Fibroblast of lung (primary cell): ENCODE data around the gene SYMPK.

Experiments
- EZH2 ChIP-seq: IDR thresholded peaks from 2 replicates; pipeline ENCODE4 v1.5.1; 2012; ENCODE audit warnings: low read length, control low read depth, mild to moderate bottlenecking; ENCODE audit errors: missing control alignments
- TF ChIP-seq, protein P1 (sequence below), 2 donors: IDR thresholded peaks in 1 of 2; conservative IDR thresholded peaks in 1 of 2; 1 replicate in 1 of 2; 2 replicates in 1 of 2; pipeline ENCODE4 v1.5.1; 2011 to 2012; ENCODE audit warnings: low read length in 2 of 2, control low read depth in 1 of 2, inconsistent platforms in 1 of 2, low read depth in 1 of 2, mild to moderate bottlenecking in 1 of 2

DNA sequence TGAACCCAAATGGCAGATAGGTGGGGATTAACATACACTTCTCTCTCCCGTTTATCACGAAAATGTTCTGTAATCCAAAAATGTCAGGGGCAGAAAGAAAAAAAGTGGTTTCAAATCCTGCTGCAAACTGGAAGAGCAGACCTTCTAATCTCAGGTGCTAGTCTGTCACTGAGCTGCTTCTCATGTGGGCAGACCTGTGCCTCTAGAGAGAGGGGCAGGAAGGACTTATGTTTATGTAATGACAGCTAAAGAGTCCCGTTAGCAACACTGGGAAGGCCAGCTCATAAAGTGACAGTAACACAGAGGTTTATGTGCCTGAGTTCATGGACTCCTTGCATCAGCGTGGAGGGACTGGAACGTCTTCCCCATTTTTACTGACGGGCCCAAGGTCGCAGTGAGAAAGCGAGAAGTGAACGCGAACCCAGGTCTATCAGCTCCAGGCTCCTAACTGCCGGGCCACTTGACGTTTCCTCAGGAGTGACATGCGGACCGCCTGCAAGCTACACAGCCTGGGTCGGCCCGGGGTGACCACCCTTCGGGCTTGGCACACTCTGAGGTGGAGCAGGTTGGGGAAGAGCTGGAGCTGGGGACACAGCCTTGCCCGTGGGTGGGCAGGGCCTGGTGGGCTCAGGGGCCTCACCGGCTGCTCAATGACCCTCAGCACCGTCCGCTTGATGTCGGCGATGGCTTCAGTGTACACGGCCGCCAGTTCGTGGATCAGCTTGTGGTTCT lies 38.2 kb downstream of the SYMPK start:
- TF ChIP-seq, protein P1, sequence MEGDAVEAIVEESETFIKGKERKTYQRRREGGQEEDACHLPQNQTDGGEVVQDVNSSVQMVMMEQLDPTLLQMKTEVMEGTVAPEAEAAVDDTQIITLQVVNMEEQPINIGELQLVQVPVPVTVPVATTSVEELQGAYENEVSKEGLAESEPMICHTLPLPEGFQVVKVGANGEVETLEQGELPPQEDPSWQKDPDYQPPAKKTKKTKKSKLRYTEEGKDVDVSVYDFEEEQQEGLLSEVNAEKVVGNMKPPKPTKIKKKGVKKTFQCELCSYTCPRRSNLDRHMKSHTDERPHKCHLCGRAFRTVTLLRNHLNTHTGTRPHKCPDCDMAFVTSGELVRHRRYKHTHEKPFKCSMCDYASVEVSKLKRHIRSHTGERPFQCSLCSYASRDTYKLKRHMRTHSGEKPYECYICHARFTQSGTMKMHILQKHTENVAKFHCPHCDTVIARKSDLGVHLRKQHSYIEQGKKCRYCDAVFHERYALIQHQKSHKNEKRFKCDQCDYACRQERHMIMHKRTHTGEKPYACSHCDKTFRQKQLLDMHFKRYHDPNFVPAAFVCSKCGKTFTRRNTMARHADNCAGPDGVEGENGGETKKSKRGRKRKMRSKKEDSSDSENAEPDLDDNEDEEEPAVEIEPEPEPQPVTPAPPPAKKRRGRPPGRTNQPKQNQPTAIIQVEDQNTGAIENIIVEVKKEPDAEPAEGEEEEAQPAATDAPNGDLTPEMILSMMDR (conservative IDR thresholded peaks at IDR 0.05 in 1 of 2, IDR thresholded peaks at IDR 0.05 in 1 of 2; ENCODE audit: low read depth in 1 of 2, low read length in 2 of 2) = no peak
- no peak for TF ChIP-seq EZH2
